Pancreas (tissue), 10 donors: Measurements from ENCODE around the gene LANCL2. TPM values are rescaled to one million over a fixed set of nuclear protein-coding genes. Genes with fewer than 3 reads are reported as not detected.
"Not testable (repeated sequence)": the region's sequence is repeated elsewhere in the genome, so short reads cannot be mapped to it uniquely, and the experiment has no call there.

Experiments
- ATAC-seq, 4 donors: fragments of 200-7000 bp; cut with Tn5 transposase; one replicate each; pipeline versions ENCODE4 v1.8.0 to v1.9.1; 2020; ENCODE audit warnings: mild to moderate bottlenecking in 4 of 4, moderate library complexity in 4 of 4
- DNase-seq, 6 donors: peaks; one replicate each; pipeline ENCODE4 v3.0.0-alpha.2; 2020
- FAIRE-seq: peaks from 2 replicates; lab custom pipeline; 2012; peaks lifted over from hg19 to GRCh38; lab: Jason Lieb, UNC
- H3K27ac ChIP-seq, 4 donors: fragments of 200-600 bp; sonication (generic); 1 replicate in 3 of 4; 2 replicates in 1 of 4; pipeline versions ENCODE4 v1.5.0 to v1.8.0; 2020
- H3K27me3 ChIP-seq, 4 donors: fragments of 200-600 bp; one replicate each; pipeline ENCODE4 v1.8.0; 2021
- H3K36me3 ChIP-seq, 3 donors: fragments of 200-600 bp; sonication (generic) in 1 of 3; one replicate each; pipeline versions ENCODE4 v1.5.0 to v1.8.0; 2020 to 2021
- H3K4me1 ChIP-seq, 3 donors: fragments of 200-600 bp; one replicate each; pipeline ENCODE4 v1.8.0; 2021
- H3K4me3 ChIP-seq, 4 donors: fragments of 200-600 bp; sonication (generic) in 2 of 4; one replicate each; pipeline versions ENCODE4 v1.5.0 to v1.8.0; 2020 to 2021
- H3K9me3 ChIP-seq, 4 donors: fragments of 200-600 bp; one replicate each; pipeline ENCODE4 v1.8.0; 2021
- CTCF ChIP-seq, 4 donors: fragments of 200-600 bp; sonication (generic) in 3 of 4; IDR thresholded peaks; one replicate each; pipeline versions ENCODE4 v1.5.0 to v1.8.0; 2021; ENCODE audit warnings: antibody characterized with exemption in 4 of 4
- WGBS, 2 donors: extraction: QIAGEN DNeasy Blood & Tissue Kit; methylation state at CpG; one replicate each; pipeline ENCODE4 v1.1.7; 2013; 5-methylcytosine and 5-hydroxymethylcytosine counted together
- intact Hi-C, 3 donors: fragments of 100-400 bp; cut with DNase I; formaldehyde crosslinking; loops; one replicate each; pipeline versions ENCODE4 v1.11.1 to v1.14.2; 2022
- polyA plus RNA-seq, 2 donors: library from polyadenylated mRNA; stranded (reverse); fragments of 200-250 nt; gene quantifications; one replicate each; pipeline ENCODE4 v1.2.3, GENCODE V29; 2013
- total RNA-seq, 6 donors: library from RNA; stranded (reverse); fragmentation: NEBNext Ultra II Directional in 4 of 6; extraction: Animal tissue kit (Norgen Biotek cat#: 25700) in 4 of 6; gene quantifications; one replicate each; pipeline versions ENCODE4 v1.2.1 to v1.2.4, GENCODE V29; 2021 to 2023
- donor health status: healthy with polysubstance abuse.
- donor health status: DM: no; HTN: no; CAD: no; lungs with moderate emphysema.
- donor health status: DM: no; HTN: no; CAD: no.
- donor health status: control.
- donor health status: control.
- donor health status: Bipolar disorder and iron deficiency.
- donor health status: DM: yes; HTN: yes; CAD: no.
- donor health status: DM: no; HTN: no; CAD: no.
- donor health status: DM: no; HTN: no; CAD: no.
- donor health status: DM: yes; HTN: yes; CAD: no.

LANCL2 gene
- total and polyA plus RNA-seq, 8 donors = 4.6 to 8.5 (median 6.3) TPM

DNA sequence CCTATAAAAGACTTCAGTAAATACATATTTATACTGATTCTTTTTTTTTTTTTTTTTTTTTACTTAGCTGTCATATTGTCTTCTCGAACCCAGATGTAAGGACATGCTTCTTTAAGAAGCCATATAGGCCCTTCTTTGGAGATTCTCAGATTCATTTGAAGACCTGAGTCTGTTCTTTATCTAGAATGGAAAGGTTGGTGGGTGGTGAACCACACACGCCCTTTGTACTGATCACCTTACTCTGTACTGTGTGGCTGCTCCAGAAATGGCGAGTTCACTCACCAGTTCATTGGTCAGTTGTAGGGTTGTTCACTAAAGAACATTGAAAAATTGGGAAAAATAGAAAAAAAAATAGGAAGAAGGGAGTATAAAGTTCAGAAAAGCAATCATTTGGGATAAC lies 32.5 kb downstream of the LANCL2 start:
- FAIRE-seq (no peak), DNase-seq (no peak), ATAC-seq (no peak)
- no peak overlapping the region for H3K27ac ChIP-seq
- peaks cover 0 to 3% (median 0%) of the 10 kb centered on the region in 3 donors for H3K36me3 ChIP-seq
- WGBS, 2 donors = 94 to 95% methylated on average over 3 of the region's 3 CpGs
- no peaks in the 10 kb centered on the region for H3K27me3 ChIP-seq
- no peaks in the 10 kb centered on the region for H3K9me3 ChIP-seq
- intact Hi-C loops = no loop called here
- H3K4me1 ChIP-seq = no peaks in the 10 kb centered on the region
- no peak for TF ChIP-seq CTCF (IDR thresholded peaks at IDR 0.05)
- H3K4me3 ChIP-seq = no peak overlapping the region

DNA sequence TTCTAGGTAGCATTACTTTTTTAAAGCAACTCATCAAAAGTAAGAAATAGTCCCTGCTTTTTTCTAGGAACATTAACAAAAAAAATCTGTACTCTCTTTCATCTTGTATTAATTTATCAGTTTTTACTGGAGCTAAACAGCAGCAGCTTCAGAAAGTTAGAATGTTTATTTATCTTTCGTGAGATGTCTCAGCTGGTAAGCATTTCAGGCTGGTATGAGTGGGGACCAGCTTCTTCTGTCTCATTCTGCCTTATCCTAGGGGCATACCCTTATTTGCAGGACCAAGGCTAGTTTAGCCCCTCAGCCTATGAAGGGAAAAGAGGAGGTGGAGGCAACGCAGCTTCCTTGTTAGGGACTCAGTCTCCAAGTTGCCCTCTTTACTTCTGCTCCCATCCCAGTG lies 35.1 kb downstream of the LANCL2 start:
- intact Hi-C loops = no loop called here
- peaks cover 0 to 3% (median 0%) of the 10 kb centered on the region in 3 donors for H3K36me3 ChIP-seq
- no peak overlapping the region for H3K27ac ChIP-seq
- 90 to 96% methylated on average over 2 of the region's 2 CpGs for WGBS, 2 donors
- H3K9me3 ChIP-seq = no peaks in the 10 kb centered on the region
- no peak for ATAC-seq
- FAIRE-seq = no peak
- no peak overlapping the region for H3K4me3 ChIP-seq
- DNase-seq = no peak
- H3K27me3 ChIP-seq = no peaks in the 10 kb centered on the region
- TF ChIP-seq CTCF (IDR thresholded peaks at IDR 0.05) = no peak
- no peaks in the 10 kb centered on the region for H3K4me1 ChIP-seq

DNA sequence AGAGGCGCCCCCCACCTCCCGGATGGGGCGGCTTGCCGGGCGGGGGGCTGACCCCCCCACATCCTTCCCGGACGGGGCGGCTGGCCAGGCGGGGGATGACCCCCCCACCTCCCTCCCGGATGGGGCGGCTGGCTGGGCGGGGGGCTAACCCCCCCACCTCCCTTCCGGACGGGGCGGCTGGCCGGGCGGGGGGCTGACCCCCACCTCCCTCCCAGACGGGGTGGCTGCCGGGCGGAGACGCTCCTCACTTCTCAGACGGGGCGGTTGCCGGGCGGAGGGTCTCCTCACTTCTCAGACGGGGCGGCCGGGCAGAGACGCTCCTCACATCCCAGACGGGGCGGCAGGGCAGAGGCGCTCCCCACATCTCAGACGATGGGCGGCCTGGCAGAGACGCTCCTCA lies 37.4 kb downstream of the LANCL2 start:
- ATAC-seq, H3K9me3 ChIP-seq, FAIRE-seq, H3K4me3 ChIP-seq, H3K27ac ChIP-seq, intact Hi-C loops, H3K36me3 ChIP-seq, H3K4me1 ChIP-seq, H3K27me3 ChIP-seq, DNase-seq: not testable (repeated sequence)
- WGBS, 2 donors = 95 to 100% methylated on average over 6 to 30 of the region's 35 CpGs

DNA sequence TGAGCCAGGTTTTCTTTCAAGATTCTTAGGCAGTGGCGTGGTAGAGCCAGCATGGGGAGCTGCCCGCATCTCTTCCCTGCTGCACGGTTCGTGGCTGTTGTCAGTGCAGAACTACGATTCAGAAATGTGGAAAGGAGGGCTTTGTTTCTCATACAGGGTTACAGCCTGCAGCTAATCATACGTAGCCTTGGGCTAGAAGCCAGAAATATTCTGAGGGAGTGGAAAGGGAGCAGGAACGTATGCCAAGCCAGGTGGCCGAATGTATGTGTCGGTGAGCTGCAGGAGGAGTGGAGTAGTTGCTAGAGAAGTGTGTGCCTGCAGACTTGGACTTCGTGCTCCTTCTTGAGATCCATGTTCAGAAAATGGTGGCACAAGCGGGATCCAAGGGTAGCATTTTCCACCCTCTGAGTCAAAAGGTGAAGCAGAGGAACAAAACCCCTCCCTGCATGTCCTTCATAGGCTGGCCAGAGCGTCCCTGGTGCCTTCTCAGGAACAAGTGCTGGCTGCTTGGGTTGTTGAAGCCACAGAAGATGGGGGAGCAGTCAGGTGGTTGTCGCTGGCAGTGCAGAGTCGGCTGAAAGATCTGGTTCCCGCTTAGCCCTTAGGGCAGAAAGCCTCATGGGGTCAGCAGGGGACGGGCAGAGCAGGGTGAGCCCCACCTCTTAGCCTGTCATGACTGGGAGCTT lies 40.9 kb downstream of the LANCL2 start:
- intact Hi-C loops = no loop called here
- Histone ChIP-seq H3K4me1 (peaks cover 0 to 9% (median 0%) of the 10 kb centered on the region in 3 donors), H3K4me3 (peak overlapping the region in 2 of 4 donors; percentile 22 to 23), H3K27ac (peak overlapping the region in 1 of 4 donors; percentile 31), H3K9me3 (no peaks in the 10 kb centered on the region), H3K36me3 (no peaks in the 10 kb centered on the region), H3K27me3 (no peaks in the 10 kb centered on the region)
- TF ChIP-seq CTCF (IDR thresholded peaks at IDR 0.05) = no peak
- peak in 4 of 6 donors; percentile 35 to 62 (median 49) for DNase-seq
- 41 to 48% methylated on average over 16 of the region's 16 CpGs for WGBS, 2 donors
- FAIRE-seq = no peak
- peak; percentile 59 to 88 (median 84) for ATAC-seq

- H3K27me3 ChIP-seq = no peaks in the 10 kb centered on the region
- FAIRE-seq (no peak), DNase-seq (no peak), ATAC-seq (peak in 3 of 4 donors; percentile 19 to 56 (median 35))
- intact Hi-C loops = loop anchor here in 1 of 3 donors (10.0 kb wide), 1 partner anchor 135 kb away; no protein-coding TSS in a partner anchor
- TF ChIP-seq CTCF (IDR thresholded peaks at IDR 0.05) = no peak
- WGBS, 2 donors = 28 to 30% methylated on average over 3 of the region's 3 CpGs
- peaks cover 0 to 5% (median 0%) of the 10 kb centered on the region in 3 donors for H3K36me3 ChIP-seq
- peak overlapping the region in 1 of 4 donors; percentile 29 for H3K27ac ChIP-seq
- H3K4me3 ChIP-seq = no peak overlapping the region
- H3K4me1 ChIP-seq = peaks cover 0 to 9% (median 0%) of the 10 kb centered on the region in 3 donors
- no peaks in the 10 kb centered on the region for H3K9me3 ChIP-seq
Measured at GRCh38 chr7:55409482-55410225, 44.5 kb downstream of the LANCL2 start.
